ENCODE data around the gene HAND1.
"Not testable (repeated sequence)": the region's sequence is repeated elsewhere in the genome, so short reads cannot be mapped to it uniquely, and the experiment has no call there.

The HAND1 gene

DNA sequence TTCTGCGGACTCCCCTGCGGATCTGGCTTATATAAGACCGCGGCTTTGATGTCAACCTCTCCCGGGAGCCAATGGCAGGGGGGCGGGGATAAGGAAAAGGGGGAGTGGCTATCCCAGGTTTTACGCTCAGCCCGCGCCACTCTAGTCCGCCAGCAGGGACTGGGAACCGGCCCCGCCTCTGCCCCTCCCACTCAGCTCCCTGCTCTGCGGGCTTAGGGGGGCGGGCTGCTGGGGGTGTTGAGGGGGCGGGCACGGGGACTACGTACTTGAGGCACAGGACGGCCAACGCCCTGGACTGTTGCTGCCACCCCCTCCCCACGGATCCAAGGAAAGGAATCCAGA, at the start of gene HAND1:
HAND1 (minus strand) TSS at position 4 of the 342 bp plus-strand sequence. CDS start 219 bp downstream, outside the sequence.
- no peak for DNase-seq

GRCh38 chr5:154526231-154527226, 48.5 kb upstream of the HAND1 start:
- DNase-seq: no peak

DNA sequence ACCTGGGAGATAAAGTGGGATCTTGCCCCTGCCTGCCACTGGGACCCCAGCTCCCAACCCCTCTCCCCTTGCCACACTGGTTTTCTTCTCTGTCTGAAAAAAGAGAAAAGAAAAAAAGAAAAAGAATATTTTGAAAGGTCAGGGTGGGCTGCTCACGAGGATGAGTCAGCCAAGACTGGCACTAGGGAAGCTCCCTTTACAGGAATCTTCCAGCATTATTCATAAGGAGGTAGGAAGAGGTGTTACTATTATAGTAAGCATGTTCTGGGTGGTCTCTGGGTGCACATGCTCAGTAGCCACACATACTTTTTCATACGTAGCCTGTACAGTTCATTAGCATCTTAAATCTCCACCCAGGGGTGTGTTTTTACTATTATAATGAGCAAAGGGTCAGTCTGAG, 46.8 kb upstream of the HAND1 start:
- no peak for DNase-seq

DNA sequence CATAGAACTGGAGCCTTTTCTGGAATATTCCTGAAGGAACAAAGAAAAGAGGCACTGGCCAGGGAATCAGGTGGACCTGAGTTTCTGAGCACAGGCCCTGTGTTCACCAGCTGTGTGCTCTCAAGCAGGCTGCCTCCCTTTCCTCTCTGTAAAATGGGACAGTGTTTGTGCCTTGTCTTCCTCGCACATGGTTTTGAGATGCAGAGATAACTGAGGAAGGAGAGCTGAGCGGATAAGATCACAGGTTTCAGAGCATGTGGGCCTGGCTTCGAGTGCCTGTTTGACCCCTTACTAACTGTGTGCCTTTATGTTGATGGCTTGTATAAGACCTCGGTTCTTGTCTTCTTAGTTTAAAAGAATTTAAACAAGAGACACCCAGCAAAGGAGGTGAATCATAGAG, 46.2 kb upstream of the HAND1 start:
- no peak for DNase-seq

GRCh38 chr5:154523709-154524108, 45.7 kb upstream of the HAND1 start:
- DNase-seq: no peak

GRCh38 chr5:154523104-154523503, 45.1 kb upstream of the HAND1 start:
- DNase-seq: no peak

- DNase-seq: no peak
Observed at GRCh38 chr5:154522284-154522683, 44.3 kb upstream of the HAND1 start.

GRCh38 chr5:154521756-154522155, 43.7 kb upstream of the HAND1 start:
- no peak for DNase-seq

- no peak for DNase-seq
Observed at GRCh38 chr5:154520861-154521453, 42.9 kb upstream of the HAND1 start.

- DNase-seq: no peak
Observed at GRCh38 chr5:154519359-154519758, 41.3 kb upstream of the HAND1 start.

- DNase-seq: no peak
Observed at GRCh38 chr5:154518438-154518867, 40.4 kb upstream of the HAND1 start.

DNA sequence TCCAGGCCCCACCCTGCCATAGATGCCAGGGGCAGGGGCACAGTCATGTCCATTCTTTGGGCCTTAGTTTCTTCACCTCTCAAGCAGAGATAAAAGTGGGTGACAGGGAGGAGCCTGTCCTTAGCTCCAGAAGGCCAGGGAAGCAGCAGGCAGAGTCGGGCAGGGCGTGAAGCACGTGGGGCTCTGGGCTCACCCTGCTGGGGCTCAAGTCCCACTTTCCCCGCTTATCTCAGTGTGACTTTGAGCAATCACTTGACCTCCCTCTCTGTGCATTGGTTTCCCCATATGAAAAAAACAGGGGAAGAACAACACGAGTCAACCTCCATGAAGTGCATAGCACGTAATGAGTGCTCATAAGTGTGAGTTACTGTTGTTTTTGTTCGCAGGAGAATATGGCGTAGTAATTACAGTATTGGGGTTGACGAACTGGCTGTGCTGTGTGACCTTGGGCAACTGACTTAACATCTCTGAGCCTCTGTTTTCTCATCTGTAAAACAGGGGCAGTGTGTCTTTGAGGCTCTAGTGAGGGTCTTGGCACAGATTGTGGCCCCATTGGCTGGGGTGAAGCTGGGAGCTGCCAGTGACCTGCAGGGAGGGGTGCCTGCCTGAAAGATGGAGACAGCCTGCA, 39.9 kb upstream of the HAND1 start:
- DNase-seq: no peak

- no peak for DNase-seq
Observed at GRCh38 chr5:154517181-154517580, 39.2 kb upstream of the HAND1 start.

DNA sequence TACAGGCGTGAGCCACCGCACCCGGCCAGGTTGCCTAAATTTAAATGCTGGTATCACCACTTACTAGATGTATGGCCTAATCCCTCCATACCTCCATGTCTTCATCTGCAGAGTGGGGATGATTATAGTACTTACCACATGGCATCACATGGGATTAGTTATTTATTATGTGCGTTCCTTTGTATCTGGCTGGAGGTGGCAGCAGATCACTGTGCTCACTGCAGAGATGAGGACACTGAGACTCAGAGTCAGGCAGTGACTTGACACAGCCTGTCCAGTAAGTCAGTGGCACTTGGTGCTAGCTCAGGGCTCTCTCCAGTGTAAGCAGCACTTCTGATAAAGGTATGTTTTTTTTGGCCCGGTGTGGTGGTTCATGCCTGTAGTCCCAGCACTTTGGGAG, 38.4 kb upstream of the HAND1 start:
- DNase-seq: no peak

GRCh38 chr5:154515488-154515887, 37.5 kb upstream of the HAND1 start:
- DNase-seq: not testable (repeated sequence)

DNA sequence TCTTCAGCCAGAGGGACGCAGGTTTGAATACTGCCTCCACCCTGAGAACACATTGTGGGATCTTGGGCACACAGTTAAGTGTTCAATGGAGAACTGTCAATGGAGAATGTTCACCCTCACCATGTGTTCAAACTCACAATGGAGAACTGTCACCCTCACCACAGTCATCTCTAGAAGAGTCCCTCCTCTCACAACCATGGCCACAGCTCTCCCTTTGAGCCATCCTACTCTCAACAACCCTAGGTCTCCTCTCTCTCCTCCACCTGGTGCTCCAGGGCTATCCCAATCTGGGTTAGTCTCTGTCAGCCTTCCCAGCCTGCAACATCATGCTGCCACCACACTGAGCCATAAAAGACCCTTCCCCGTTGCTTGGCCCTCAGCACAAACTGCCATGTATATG, 36.3 kb upstream of the HAND1 start:
- no peak for DNase-seq

- DNase-seq: no peak
Observed at GRCh38 chr5:154513669-154514084, 35.6 kb upstream of the HAND1 start.

DNA sequence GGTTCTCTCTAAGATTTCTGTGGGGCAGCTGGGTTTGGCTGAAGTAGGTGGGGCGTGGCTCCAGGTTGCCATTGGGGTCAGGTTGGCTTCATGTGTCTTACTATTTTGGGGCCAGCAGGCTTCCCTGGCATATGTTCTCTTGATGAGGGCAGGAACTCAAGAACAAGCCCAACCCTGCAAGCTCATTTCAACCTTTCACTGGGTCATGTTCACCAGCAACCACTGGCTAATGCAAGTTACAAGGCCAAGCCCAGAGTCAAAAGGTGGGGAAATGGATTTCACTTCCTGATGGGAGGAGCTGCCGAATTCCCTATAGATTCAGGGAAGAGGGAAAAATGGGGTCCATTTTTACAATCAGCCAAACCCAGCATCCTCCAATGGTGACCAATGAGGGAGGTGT, 34.0 kb upstream of the HAND1 start:
- no peak for DNase-seq

GRCh38 chr5:154509784-154510555, 31.9 kb upstream of the HAND1 start:
- DNase-seq: no peak

DNA sequence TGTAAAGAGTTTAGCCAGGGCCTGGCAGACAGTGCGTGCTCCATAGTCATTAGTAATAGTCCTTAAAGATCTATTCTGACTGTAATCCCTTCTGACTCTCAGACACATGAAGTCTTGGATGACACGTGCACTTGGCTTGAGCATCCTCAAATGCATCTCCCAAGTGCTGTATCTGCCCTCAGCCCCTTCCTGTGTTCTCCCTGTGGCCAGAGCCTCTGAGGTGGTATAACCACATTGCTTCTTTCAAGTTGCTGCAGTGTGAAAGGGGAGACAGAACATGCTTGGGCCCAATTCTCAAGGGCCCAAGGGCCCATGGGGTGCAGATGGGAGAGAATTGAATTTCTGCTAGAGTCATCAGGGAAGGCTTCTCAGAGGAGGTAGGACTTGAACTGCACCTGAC, 30.1 kb upstream of the HAND1 start:
- DNase-seq: no peak

DNA sequence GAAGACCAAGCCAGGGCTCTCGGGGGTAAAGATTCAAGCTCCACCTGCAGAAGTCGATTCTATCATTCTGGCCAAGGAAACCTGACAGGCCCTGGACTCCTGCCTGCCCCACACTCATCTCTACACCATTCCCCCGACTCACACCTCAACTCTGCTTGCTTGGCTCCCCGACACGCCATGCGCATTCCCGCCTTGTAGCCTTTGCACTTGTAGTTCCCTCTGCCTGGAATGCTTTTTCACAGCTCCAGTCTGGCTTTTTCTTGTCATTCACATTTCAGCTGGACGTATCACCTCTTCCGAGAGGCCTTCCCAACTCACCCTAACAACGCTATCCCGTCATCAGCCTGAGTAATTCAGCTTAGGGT, 28.7 kb upstream of the HAND1 start:
- no peak for DNase-seq

- no peak for DNase-seq
Observed at GRCh38 chr5:154506049-154506715, 28.2 kb upstream of the HAND1 start.

DNA sequence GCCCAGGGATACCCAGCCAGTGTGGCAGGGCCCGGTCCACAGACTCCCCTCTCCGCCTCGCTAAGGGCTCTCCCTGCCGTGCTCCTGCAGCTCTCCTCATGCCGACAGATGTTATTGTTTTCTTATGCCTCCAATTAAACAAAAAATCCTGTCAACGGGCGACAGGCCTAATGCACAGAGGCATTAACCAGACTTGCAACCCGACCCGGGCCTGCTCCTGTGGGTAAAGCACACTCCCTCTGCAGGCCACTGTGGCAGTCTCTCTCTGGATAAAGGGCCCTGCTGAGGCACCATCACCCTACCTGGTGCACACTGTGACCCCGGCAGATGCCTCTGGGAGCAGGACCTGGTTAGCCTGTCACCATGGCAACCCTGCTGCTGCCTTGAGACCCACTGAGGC, 27.5 kb upstream of the HAND1 start:
- DNase-seq: no peak
